ENCODE results near the gene LILRB1.

DNA sequence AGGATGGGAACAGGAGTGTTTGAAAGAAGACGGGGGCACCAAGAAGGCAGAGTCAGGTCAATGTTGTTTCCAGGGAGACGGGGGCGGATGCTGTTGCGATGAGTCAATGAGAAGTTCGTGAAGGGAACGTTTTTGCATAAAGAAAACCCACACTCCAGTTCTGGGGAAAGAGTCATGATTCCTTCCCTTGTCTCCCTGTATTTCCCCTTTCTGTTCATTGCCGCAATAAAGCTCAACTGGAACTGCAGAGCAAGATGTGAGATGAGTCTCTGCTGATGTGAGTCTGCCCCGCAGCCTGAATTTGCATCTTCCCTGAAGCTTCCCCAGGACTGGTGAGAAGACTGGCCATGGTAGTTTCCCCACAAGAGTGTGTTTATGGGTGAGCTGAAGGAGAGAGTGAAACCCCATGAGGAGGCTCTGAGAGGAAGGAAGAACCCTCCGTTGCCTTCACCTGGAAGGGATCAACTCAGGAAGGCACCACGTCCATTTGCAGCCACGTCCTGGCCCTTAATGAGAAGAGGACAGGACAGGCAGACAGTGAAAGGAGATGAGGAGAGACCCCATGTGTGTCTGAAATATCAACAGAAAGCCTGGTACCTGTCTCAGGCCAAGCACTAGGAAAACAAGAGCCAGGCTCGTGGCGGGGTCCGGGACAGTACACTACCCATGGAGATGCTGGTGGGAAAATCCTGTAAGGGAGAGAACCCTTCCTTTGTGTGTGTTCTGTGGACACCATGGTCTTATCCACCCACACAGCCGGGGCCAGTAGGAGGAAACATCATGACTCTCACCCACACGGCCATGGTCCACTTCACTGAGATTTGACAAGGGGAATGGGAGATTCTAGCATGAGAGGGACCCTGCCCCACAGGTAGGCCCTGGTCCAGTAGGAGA, 23.1 kb upstream of the LILRB1 start:
- TF ChIP-seq, protein P1, sequence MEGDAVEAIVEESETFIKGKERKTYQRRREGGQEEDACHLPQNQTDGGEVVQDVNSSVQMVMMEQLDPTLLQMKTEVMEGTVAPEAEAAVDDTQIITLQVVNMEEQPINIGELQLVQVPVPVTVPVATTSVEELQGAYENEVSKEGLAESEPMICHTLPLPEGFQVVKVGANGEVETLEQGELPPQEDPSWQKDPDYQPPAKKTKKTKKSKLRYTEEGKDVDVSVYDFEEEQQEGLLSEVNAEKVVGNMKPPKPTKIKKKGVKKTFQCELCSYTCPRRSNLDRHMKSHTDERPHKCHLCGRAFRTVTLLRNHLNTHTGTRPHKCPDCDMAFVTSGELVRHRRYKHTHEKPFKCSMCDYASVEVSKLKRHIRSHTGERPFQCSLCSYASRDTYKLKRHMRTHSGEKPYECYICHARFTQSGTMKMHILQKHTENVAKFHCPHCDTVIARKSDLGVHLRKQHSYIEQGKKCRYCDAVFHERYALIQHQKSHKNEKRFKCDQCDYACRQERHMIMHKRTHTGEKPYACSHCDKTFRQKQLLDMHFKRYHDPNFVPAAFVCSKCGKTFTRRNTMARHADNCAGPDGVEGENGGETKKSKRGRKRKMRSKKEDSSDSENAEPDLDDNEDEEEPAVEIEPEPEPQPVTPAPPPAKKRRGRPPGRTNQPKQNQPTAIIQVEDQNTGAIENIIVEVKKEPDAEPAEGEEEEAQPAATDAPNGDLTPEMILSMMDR (IDR thresholded peaks at IDR 0.05; ENCODE audit: insufficient read depth, low read length) = no peak
- no peak for TF ChIP-seq POLR2AphosphoS5 (IDR thresholded peaks at IDR 0.05; ENCODE audit: low read depth)
